SU-DHL-6 (cell line): ENCODE results near the gene ARPC4.

Experiments
- EZH2phosphoT487 ChIP-seq: fragments of 200-600 bp; sonication (generic), shearing (Covaris generic); conservative IDR thresholded peaks from 2 replicates; pipeline ENCODE4 v1.6.1; 2018; ENCODE audit warnings: mild to moderate bottlenecking, antibody characterized with exemption, low read length, moderate library complexity, mixed read lengths
- TF ChIP-seq, protein P1 (sequence below): fragments of 200-600 bp; sonication (generic); IDR thresholded peaks from one replicate; pipeline ENCODE4 v1.5.1; 2017; ENCODE audit warnings: antibody characterized with exemption, mild to moderate bottlenecking, low read length, moderate library complexity; ENCODE audit not compliant: insufficient read depth, poor library complexity, severe bottlenecking

GRCh38 chr3:9841015-9841414 lies 48.1 kb downstream of the ARPC4 start:
- TF ChIP-seq, protein P1, sequence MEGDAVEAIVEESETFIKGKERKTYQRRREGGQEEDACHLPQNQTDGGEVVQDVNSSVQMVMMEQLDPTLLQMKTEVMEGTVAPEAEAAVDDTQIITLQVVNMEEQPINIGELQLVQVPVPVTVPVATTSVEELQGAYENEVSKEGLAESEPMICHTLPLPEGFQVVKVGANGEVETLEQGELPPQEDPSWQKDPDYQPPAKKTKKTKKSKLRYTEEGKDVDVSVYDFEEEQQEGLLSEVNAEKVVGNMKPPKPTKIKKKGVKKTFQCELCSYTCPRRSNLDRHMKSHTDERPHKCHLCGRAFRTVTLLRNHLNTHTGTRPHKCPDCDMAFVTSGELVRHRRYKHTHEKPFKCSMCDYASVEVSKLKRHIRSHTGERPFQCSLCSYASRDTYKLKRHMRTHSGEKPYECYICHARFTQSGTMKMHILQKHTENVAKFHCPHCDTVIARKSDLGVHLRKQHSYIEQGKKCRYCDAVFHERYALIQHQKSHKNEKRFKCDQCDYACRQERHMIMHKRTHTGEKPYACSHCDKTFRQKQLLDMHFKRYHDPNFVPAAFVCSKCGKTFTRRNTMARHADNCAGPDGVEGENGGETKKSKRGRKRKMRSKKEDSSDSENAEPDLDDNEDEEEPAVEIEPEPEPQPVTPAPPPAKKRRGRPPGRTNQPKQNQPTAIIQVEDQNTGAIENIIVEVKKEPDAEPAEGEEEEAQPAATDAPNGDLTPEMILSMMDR = no peak
- TF ChIP-seq EZH2phosphoT487 = no peak
